Activated naive CD4-positive, alpha-beta T cell treated with anti-CD3 and anti-CD28 coated beads, Interleukin-2, amount 50 U/mL, for 72 hours (primary cell): ENCODE results near the gene C1QTNF3. TPM values are rescaled to one million over a fixed set of nuclear protein-coding genes. Genes with fewer than 3 reads are reported as not detected.
"Not testable (repeated sequence)": the region's sequence is repeated elsewhere in the genome, so short reads cannot be mapped to it uniquely, and the experiment has no call there.

ENCODE experiments used
- ATAC-seq, 2 donors: fragments of 150-1000 bp; cut with Tn5 transposase; 2 replicates each; pipeline ENCODE4 v1.10.0; 2021; ENCODE audit warnings: mild to moderate bottlenecking in 2 of 2, moderate library complexity in 2 of 2
- DNase-seq, 2 donors: peaks; one replicate each; pipeline ENCODE4 v3.0.0; 2021 to 2022; ENCODE audit warnings: low spot score in 2 of 2
- H3K27ac Mint-ChIP-seq, 2 donors: one replicate each; pipeline ENCODE4 v1.8.0; 2022; ENCODE audit warnings: mild to moderate bottlenecking in 2 of 2, mixed read lengths in 2 of 2
- H3K36me3 Mint-ChIP-seq, 2 donors: one replicate each; pipeline ENCODE4 v1.8.0; 2022; ENCODE audit warnings: mixed read lengths in 2 of 2
- H3K9me3 Mint-ChIP-seq, 2 donors: one replicate each; pipeline ENCODE4 v1.8.0; 2022; ENCODE audit warnings: mixed read lengths in 2 of 2
- total RNA-seq, 2 donors: library from RNA; stranded (reverse); gene quantifications; one replicate each; pipeline ENCODE4 v1.2.3, GENCODE V29; 2022

Gene C1QTNF3
- total RNA-seq, 2 donors from 2014 or later: 2.7 to 3.3 TPM

- Mint-ChIP-seq H3K27ac (no peak overlapping the region), H3K36me3 (peaks cover 0 to 14% of the 10 kb centered on the region in 2 donors), H3K9me3 (no peaks in the 10 kb centered on the region)
- no peak for ATAC-seq
- no peak for DNase-seq
Observed at GRCh38 chr5:34037726-34038125, 5.3 kb downstream of the C1QTNF3 start.

GRCh38 chr5:34035756-34036155 is 7.3 kb downstream of the C1QTNF3 start:
- Mint-ChIP-seq H3K9me3 (no peaks in the 10 kb centered on the region), H3K36me3 (peaks cover 0 to 14% of the 10 kb centered on the region in 2 donors), H3K27ac (no peak overlapping the region)
- ATAC-seq: no peak
- no peak for DNase-seq

- ATAC-seq (no peak), DNase-seq (no peak)
- no peaks in the 10 kb centered on the region for H3K9me3 Mint-ChIP-seq
- no peak overlapping the region for H3K27ac Mint-ChIP-seq
- H3K36me3 Mint-ChIP-seq: peaks cover 0 to 14% of the 10 kb centered on the region in 2 donors
Observed at GRCh38 chr5:34034534-34035327, 8.3 kb downstream of the C1QTNF3 start.

- H3K9me3 Mint-ChIP-seq: no peaks in the 10 kb centered on the region
- ATAC-seq: no peak
- DNase-seq: no peak
- H3K36me3 Mint-ChIP-seq: peaks cover 0 to 14% of the 10 kb centered on the region in 2 donors
- no peak overlapping the region for H3K27ac Mint-ChIP-seq
Observed at GRCh38 chr5:34031966-34032365, 11.0 kb downstream of the C1QTNF3 start.

GRCh38 chr5:34031117-34031516 is 11.9 kb downstream of the C1QTNF3 start:
- ATAC-seq (no peak), DNase-seq (no peak)
- Mint-ChIP-seq H3K36me3 (peaks cover 0 to 14% of the 10 kb centered on the region in 2 donors), H3K27ac (no peak overlapping the region), H3K9me3 (no peaks in the 10 kb centered on the region)

GRCh38 chr5:34030585-34030984 is 12.4 kb downstream of the C1QTNF3 start:
- not testable (repeated sequence) for H3K27ac Mint-ChIP-seq, ATAC-seq, DNase-seq, H3K9me3 Mint-ChIP-seq
- peaks cover 0 to 14% of the 10 kb centered on the region in 2 donors for H3K36me3 Mint-ChIP-seq

GRCh38 chr5:34030048-34030447 is 13.0 kb downstream of the C1QTNF3 start:
- no peak overlapping the region for H3K27ac Mint-ChIP-seq
- DNase-seq: no peak
- H3K9me3 Mint-ChIP-seq: no peaks in the 10 kb centered on the region
- peaks cover 0 to 13% of the 10 kb centered on the region in 2 donors for H3K36me3 Mint-ChIP-seq
- ATAC-seq: no peak

GRCh38 chr5:34028349-34028748 is 14.7 kb downstream of the C1QTNF3 start:
- Mint-ChIP-seq H3K36me3 (peaks cover 2 to 4% of the 10 kb centered on the region in 2 donors), H3K27ac (peak overlapping the region in 1 of 2 donors; percentile 1), H3K9me3 (no peaks in the 10 kb centered on the region)
- ATAC-seq (no peak), DNase-seq (no peak)

GRCh38 chr5:34026089-34026761 is 16.8 kb downstream of the C1QTNF3 start:
- DNase-seq (no peak), ATAC-seq (no peak)
- Mint-ChIP-seq H3K9me3 (no peaks in the 10 kb centered on the region), H3K36me3 (peaks cover 0 to 10% of the 10 kb centered on the region in 2 donors), H3K27ac (no peak overlapping the region)

- H3K36me3 Mint-ChIP-seq: peaks cover 11 to 14% of the 10 kb centered on the region in 2 donors
- ATAC-seq (peak; percentile 97 to 99), DNase-seq (peak in 1 of 2 donors; percentile 48)
- H3K9me3 Mint-ChIP-seq: no peaks in the 10 kb centered on the region
- H3K27ac Mint-ChIP-seq: peak overlapping the region in 1 of 2 donors; percentile 75
Observed at GRCh38 chr5:34022121-34022705, 20.8 kb downstream of the C1QTNF3 start.

- peaks cover 11 to 14% of the 10 kb centered on the region in 2 donors for H3K36me3 Mint-ChIP-seq
- ATAC-seq: no peak
- DNase-seq: no peak
- no peaks in the 10 kb centered on the region for H3K9me3 Mint-ChIP-seq
- peak overlapping the region; percentile 56 to 75 for H3K27ac Mint-ChIP-seq
Observed at GRCh38 chr5:34021334-34021733, 21.7 kb downstream of the C1QTNF3 start.

GRCh38 chr5:34020726-34021125 is 22.3 kb downstream of the C1QTNF3 start:
- no peak for ATAC-seq
- H3K9me3 Mint-ChIP-seq: no peaks in the 10 kb centered on the region
- DNase-seq: no peak

GRCh38 chr5:34017254-34017653 is 25.8 kb downstream of the C1QTNF3 start:
- DNase-seq (no peak), ATAC-seq (no peak)
- Mint-ChIP-seq H3K27ac (no peak overlapping the region), H3K9me3 (peaks cover 0 to 10% of the 10 kb centered on the region in 2 donors), H3K36me3 (peaks cover 11 to 19% of the 10 kb centered on the region in 2 donors)

More at GRCh38 chr5:34020726-34021125, 22.3 kb downstream of the C1QTNF3 start:
- no peak overlapping the region for H3K27ac Mint-ChIP-seq
- peaks cover 11 to 14% of the 10 kb centered on the region in 2 donors for H3K36me3 Mint-ChIP-seq

GRCh38 chr5:34016750-34017149 is 26.3 kb downstream of the C1QTNF3 start:
- Mint-ChIP-seq H3K9me3 (peaks cover 0 to 10% of the 10 kb centered on the region in 2 donors), H3K36me3 (peaks cover 11 to 19% of the 10 kb centered on the region in 2 donors), H3K27ac (no peak overlapping the region)
- ATAC-seq (no peak), DNase-seq (no peak)

- ATAC-seq (no peak), DNase-seq (no peak)
- Mint-ChIP-seq H3K9me3 (peaks cover 0 to 10% of the 10 kb centered on the region in 2 donors), H3K36me3 (peaks cover 11 to 16% of the 10 kb centered on the region in 2 donors), H3K27ac (no peak overlapping the region)
Observed at GRCh38 chr5:34016222-34016621, 26.8 kb downstream of the C1QTNF3 start.

GRCh38 chr5:34015120-34015822 is 27.7 kb downstream of the C1QTNF3 start:
- Mint-ChIP-seq H3K27ac (no peak overlapping the region), H3K9me3 (peaks cover 0 to 10% of the 10 kb centered on the region in 2 donors), H3K36me3 (peaks cover 3 to 12% of the 10 kb centered on the region in 2 donors)
- ATAC-seq (peak; percentile 91), DNase-seq (peak; percentile 24 to 55)
